Skeletal muscle satellite cell (primary cell): ENCODE data around the gene CEACAM16.
A peak's percentile ranks its signal among the peaks of the same experiment; 100 is the strongest.
"Not testable (repeated sequence)": the region's sequence is repeated elsewhere in the genome, so short reads cannot be mapped to it uniquely, and the experiment has no call there.

Source experiments
- H3K27me3 ChIP-seq: 2 replicates; pipeline ENCODE4 v1.7.0; 2013; ENCODE audit warnings: low read length; ENCODE audit not compliant: control insufficient read depth, insufficient read depth
- H3K36me3 ChIP-seq: 2 replicates; pipeline ENCODE4 v1.7.0; 2013; ENCODE audit warnings: mild to moderate bottlenecking, control low read depth, low read length; ENCODE audit not compliant: insufficient read depth
- H3K4me1 ChIP-seq: 2 replicates; pipeline ENCODE4 v1.7.0; 2013; ENCODE audit warnings: low read length; ENCODE audit not compliant: control insufficient read depth, insufficient read depth
- H3K4me2 ChIP-seq: 2 replicates; pipeline ENCODE4 v1.7.0; 2013; ENCODE audit warnings: mild to moderate bottlenecking, low read length
- H3K4me3 ChIP-seq: 2 replicates; pipeline ENCODE4 v1.7.0; 2013; ENCODE audit warnings: low read length
- H3K9ac ChIP-seq: 2 replicates; pipeline ENCODE4 v1.7.0; 2013; ENCODE audit warnings: mild to moderate bottlenecking, low read depth, low read length, moderate library complexity
- H3K9me3 ChIP-seq: replicated peaks from 2 replicates; pipeline ENCODE4 v1.7.0; 2013; ENCODE audit warnings: mild to moderate bottlenecking, control low read depth, low read length

The CEACAM16 gene

GRCh38 chr19:44681992-44682790 lies 16.8 kb upstream of the CEACAM16 start:
- Histone ChIP-seq H3K27me3 (no peaks in the 10 kb centered on the region), H3K9ac (no peak overlapping the region), H3K4me2 (no peak overlapping the region), H3K4me1 (peaks cover 24% of the 10 kb centered on the region), H3K9me3 (no peaks in the 10 kb centered on the region), H3K36me3 (no peaks in the 10 kb centered on the region), H3K4me3 (no peak overlapping the region)

DNA sequence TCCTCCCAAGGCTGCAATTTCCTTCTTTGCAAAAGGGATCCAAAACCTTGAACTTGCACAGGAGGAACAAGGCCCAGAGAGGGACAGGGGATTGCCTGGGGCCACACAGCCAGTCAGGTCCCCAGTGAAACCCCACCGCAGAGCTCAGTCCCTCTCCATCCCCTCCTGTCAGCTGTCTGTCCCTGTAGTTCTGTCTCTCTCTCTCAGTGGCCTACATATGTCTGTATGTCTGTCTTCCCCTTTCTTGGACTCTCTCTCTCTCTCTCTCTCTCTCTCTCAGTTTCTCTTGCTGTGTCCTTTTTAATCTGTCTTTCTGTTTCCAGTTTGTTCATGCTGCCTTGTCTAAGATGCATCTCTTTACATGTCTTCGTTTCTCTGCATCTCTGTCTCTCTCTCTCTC lies 16.1 kb upstream of the CEACAM16 start:
- Histone ChIP-seq H3K36me3 (no peaks in the 10 kb centered on the region), H3K27me3 (no peaks in the 10 kb centered on the region), H3K9me3 (no peaks in the 10 kb centered on the region), H3K4me1 (peaks cover 19% of the 10 kb centered on the region), H3K9ac (no peak overlapping the region), H3K4me3 (no peak overlapping the region), H3K4me2 (no peak overlapping the region)

GRCh38 chr19:44683434-44684210 lies 15.3 kb upstream of the CEACAM16 start:
- Histone ChIP-seq H3K4me3 (no peak overlapping the region), H3K9ac (no peak overlapping the region), H3K36me3 (no peaks in the 10 kb centered on the region), H3K9me3 (no peaks in the 10 kb centered on the region), H3K4me2 (no peak overlapping the region), H3K27me3 (no peaks in the 10 kb centered on the region), H3K4me1 (peaks cover 19% of the 10 kb centered on the region)

- H3K4me2 ChIP-seq, H3K9me3 ChIP-seq, H3K9ac ChIP-seq, H3K27me3 ChIP-seq, H3K4me3 ChIP-seq, H3K36me3 ChIP-seq: not testable (repeated sequence)
- H3K4me1 ChIP-seq = peaks cover 19% of the 10 kb centered on the region
Measured at GRCh38 chr19:44684396-44684795, 14.6 kb upstream of the CEACAM16 start.

DNA sequence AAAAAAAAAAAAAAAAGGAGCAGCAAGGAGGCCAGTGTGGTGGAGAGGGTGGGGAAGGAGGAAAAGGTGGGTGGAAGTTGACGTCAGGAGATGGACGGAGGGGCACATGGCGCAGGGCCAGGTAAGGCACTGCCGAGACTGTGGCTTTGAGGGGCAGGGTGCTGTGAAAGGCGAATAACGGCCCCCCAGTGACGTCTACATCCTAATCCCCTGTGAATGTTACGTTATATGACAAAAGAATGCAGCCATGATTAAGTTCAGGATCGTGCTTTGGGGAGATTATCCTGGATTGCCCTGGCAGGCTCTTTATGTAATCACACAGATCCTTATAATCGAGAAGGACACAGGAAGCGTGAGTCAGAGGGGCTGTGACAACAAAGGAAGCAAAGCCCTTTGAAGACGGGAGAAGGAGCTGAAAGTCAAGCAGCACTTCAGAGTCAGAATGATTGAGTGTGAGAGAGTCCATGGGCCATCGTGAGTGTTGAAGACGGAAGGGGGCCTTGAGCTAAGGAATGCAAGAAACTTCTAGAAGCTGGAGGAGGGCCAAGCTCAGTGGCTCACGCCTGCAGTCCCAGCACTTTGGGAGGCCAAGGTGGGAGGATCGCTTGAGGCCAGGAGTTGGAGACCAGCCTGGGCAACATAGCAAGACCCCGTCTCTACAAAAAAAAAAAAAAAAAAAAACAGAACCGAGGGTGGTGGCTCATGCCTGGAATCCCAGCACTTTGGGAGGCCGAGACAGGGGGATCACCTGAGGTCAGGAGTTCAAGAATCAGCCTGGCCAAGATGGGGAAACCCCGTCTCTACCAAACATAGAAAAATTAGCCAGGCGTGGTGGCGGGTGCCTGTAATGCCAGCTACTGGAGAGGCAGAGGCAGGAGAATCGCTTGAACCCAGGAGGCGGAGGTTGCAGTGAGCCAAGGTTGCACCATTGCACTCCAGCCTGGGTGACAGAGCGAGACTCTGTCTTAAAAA lies 13.8 kb upstream of the CEACAM16 start:
- Histone ChIP-seq H3K36me3 (no peaks in the 10 kb centered on the region), H3K4me3 (no peak overlapping the region), H3K4me2 (peak overlapping the region; percentile 48), H3K27me3 (no peaks in the 10 kb centered on the region), H3K9ac (no peak overlapping the region), H3K4me1 (peaks cover 19% of the 10 kb centered on the region), H3K9me3 (no peaks in the 10 kb centered on the region)

GRCh38 chr19:44685877-44686276 lies 13.1 kb upstream of the CEACAM16 start:
- Histone ChIP-seq H3K4me2 (no peak overlapping the region), H3K4me1 (peaks cover 19% of the 10 kb centered on the region), H3K9ac (no peak overlapping the region), H3K27me3 (no peaks in the 10 kb centered on the region), H3K4me3 (no peak overlapping the region), H3K36me3 (no peaks in the 10 kb centered on the region), H3K9me3 (no peaks in the 10 kb centered on the region)

GRCh38 chr19:44686896-44687295 lies 12.1 kb upstream of the CEACAM16 start:
- H3K36me3 ChIP-seq = no peaks in the 10 kb centered on the region
- no peak overlapping the region for H3K9ac ChIP-seq
- no peaks in the 10 kb centered on the region for H3K27me3 ChIP-seq
- no peaks in the 10 kb centered on the region for H3K9me3 ChIP-seq
- no peak overlapping the region for H3K4me2 ChIP-seq
- H3K4me1 ChIP-seq = peaks cover 24% of the 10 kb centered on the region
- no peak overlapping the region for H3K4me3 ChIP-seq

DNA sequence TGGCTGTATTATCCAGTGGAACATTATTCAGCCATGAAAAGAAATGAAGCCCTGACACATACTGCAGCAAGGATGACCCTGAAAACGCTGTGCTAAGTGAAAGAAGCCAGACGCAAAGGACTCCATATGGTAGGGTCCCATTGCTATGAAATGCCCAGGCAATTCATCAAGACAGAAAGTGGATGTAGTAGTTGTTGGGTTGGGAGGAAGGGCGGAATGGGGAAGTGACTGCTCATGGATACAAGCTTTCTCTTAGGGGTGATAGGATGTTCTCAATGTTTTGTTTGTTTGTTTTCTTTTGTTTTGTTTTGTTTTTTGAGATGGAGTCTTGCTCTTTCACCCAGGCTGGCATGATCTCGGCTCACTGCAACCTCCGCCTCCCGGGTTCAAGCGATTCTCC lies 11.1 kb upstream of the CEACAM16 start:
- no peak overlapping the region for H3K4me2 ChIP-seq
- no peaks in the 10 kb centered on the region for H3K27me3 ChIP-seq
- H3K36me3 ChIP-seq = no peaks in the 10 kb centered on the region
- H3K4me3 ChIP-seq = no peak overlapping the region
- H3K4me1 ChIP-seq = peaks cover 32% of the 10 kb centered on the region
- H3K9ac ChIP-seq = no peak overlapping the region
- H3K9me3 ChIP-seq = no peaks in the 10 kb centered on the region

GRCh38 chr19:44689290-44690130 lies 9.4 kb upstream of the CEACAM16 start:
- no peaks in the 10 kb centered on the region for H3K27me3 ChIP-seq
- H3K4me1 ChIP-seq = peaks cover 32% of the 10 kb centered on the region
- no peak overlapping the region for H3K4me3 ChIP-seq
- H3K9ac ChIP-seq = no peak overlapping the region
- no peaks in the 10 kb centered on the region for H3K9me3 ChIP-seq
- no peaks in the 10 kb centered on the region for H3K36me3 ChIP-seq
- no peak overlapping the region for H3K4me2 ChIP-seq

DNA sequence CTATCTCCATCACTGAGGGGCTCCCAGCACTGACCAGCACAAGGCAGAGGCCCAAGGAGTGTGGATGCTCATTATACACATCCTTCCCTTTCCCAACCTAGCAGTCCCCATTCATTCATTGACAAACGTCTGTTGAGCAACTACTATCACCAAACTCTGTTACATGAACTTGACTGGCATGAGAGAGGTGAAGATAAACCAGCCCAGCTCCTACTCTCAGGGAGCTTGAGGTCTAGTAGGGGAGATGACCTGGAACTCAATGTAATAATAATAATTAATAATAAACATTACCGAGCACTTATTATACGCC lies 8.9 kb upstream of the CEACAM16 start:
- Histone ChIP-seq H3K36me3 (no peaks in the 10 kb centered on the region), H3K4me3 (no peak overlapping the region), H3K9me3 (no peaks in the 10 kb centered on the region), H3K9ac (no peak overlapping the region), H3K4me1 (peaks cover 27% of the 10 kb centered on the region), H3K27me3 (no peaks in the 10 kb centered on the region), H3K4me2 (no peak overlapping the region)

- peak overlapping the region; percentile 55 for H3K4me2 ChIP-seq
- H3K9ac ChIP-seq = peak overlapping the region; percentile 18
- peaks cover 13% of the 10 kb centered on the region for H3K4me1 ChIP-seq
- H3K36me3 ChIP-seq = no peaks in the 10 kb centered on the region
- peaks cover under 1% of the 10 kb centered on the region for H3K27me3 ChIP-seq
- no peaks in the 10 kb centered on the region for H3K9me3 ChIP-seq
- no peak overlapping the region for H3K4me3 ChIP-seq
Measured at GRCh38 chr19:44692379-44692721, 6.6 kb upstream of the CEACAM16 start.
